Gastroesophageal sphincter (tissue), 3 donors: Measurements from ENCODE around the gene SASH1.

ENCODE experiments used
- CTCF ChIP-seq, 4 experiments: fragments of 200-600 bp in 2 of 4; fragments of 450-650 bp in 2 of 4; sonication (generic) in 1 of 4; IDR thresholded peaks; one replicate each; pipeline ENCODE4 v1.5.1; 2017 to 2019; ENCODE audit warnings: antibody characterized with exemption in 4 of 4, mild to moderate bottlenecking in 2 of 4, moderate library complexity in 2 of 4
- POLR2A ChIP-seq, 2 donors: fragments of 450-650 bp; IDR thresholded peaks; one replicate each; pipeline ENCODE4 v1.6.1; 2017; ENCODE audit warnings: antibody characterized with exemption in 2 of 2, mild to moderate bottlenecking in 2 of 2, moderate library complexity in 1 of 2
- POLR2AphosphoS5 ChIP-seq: sonication (generic); formaldehyde crosslinking; IDR thresholded peaks from one replicate; pipeline ENCODE4 v1.6.1; 2017; ENCODE audit warnings: antibody characterized with exemption

- TF ChIP-seq CTCF (IDR thresholded peaks at IDR 0.05): no peak
- TF ChIP-seq POLR2A (IDR thresholded peaks at IDR 0.05): no peak
- no peak for TF ChIP-seq POLR2AphosphoS5
These were observed 192.2 kb downstream of the SASH1 start for GRCh38 chr6:148534871-148535270.
